HG02943 (cell line): ENCODE measurements around the gene DCAF7.

Experiments
- ATAC-seq: cut with Tn5 transposase; IDR thresholded peaks from one replicate; pipeline ENCODE4 v1.9.1; 2021; ENCODE audit warnings: mild to moderate bottlenecking, low read depth, moderate library complexity; ENCODE audit not compliant: unreplicated experiment

DCAF7 gene

DNA sequence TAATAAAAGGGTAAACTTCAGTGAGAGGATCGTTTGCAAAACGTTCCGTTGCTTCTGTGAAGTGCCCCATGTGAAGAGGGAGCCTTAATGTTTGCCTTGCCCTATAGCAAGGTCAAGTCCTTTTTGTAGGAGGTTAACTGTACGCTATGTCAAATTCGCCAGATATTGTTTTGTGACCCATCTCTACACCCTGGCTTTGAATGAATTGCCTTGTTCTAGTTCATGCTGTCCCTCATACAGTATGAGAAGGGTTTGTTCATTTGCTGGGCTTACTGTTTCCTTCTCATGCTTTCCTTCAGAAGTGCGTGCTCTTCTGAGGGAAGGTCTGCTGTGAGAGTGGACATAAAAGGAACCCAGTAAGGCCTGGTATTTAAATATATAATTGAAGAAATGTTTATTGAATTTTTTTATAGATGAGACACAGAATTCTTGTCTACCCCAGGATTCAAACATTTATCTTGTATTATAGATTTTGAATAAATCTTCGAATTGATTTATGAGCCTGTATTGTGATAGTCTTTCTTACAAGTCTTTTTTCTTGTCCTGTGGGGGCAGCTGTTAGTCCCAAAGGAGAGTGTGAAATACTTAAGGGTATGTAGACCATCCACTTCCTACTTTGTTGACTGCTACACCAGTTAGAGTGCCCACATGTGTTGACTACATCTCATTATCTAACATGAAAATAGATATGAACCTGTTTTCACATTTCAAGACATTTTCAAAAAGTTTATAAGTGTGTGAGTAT, 73.7 kb downstream of the DCAF7 start:
- ATAC-seq: no peak

DNA sequence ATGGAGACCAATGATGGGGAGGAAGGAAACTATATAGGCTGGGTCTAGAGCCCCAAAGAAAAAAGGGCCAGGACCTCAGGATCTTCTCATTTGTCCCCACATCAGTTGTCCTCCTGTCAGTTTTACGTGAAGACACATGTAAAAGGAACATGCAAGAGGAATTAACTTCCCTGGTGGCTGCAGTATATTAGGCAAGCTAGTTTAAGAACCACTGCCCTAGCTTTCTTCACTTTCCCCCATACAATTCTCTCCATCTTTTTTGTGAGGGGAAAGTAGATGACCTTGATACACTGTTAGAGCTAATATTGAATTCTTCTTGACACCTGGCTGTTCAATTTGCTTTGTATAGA, 74.2 kb downstream of the DCAF7 start:
- ATAC-seq: no peak

GRCh38 chr17:63626551-63627180, 76.4 kb downstream of the DCAF7 start:
- ATAC-seq: no peak

DNA sequence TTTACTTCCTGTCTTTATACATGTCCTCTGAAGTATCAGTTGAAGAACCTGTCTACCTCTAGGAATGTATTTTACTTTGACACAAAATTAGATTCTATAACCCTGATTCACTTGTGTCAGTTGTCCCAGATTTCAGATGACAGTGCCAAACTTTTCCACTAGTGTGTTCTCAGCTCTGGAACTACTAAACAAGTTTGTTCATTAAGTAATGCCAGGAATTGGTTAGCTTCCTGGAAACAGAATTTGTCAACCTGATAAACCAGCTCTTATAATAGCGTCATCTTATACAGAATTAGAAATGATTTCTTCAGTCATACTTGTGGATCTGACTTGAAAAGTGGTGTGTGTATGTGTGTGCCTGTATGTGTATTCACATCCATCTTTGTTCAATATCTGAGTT, 79.3 kb downstream of the DCAF7 start:
- ATAC-seq: no peak

- no peak for ATAC-seq
These were observed 80.8 kb downstream of the DCAF7 start for GRCh38 chr17:63631062-63631461.

GRCh38 chr17:63631626-63632025, 81.3 kb downstream of the DCAF7 start:
- no peak for ATAC-seq

DNA sequence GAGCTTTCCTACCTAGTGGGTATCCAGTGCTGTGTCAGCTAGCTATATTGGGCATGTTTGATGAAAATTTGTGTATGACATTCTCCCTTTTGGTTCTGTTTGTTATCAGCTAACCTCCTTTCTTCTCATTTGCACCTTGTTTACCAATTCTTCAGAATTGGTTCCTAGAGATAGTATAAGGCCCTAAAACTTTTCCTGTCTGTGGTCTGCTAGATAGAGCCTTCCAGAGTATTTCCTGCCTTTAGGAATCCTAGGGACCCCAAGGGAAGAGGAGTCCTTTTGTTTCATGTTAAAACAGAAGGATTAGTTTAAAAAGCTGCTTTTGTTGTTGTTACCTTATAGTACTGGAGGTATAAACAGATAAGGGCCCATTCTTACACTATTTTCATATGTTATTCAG, 83.5 kb downstream of the DCAF7 start:
- no peak for ATAC-seq

DNA sequence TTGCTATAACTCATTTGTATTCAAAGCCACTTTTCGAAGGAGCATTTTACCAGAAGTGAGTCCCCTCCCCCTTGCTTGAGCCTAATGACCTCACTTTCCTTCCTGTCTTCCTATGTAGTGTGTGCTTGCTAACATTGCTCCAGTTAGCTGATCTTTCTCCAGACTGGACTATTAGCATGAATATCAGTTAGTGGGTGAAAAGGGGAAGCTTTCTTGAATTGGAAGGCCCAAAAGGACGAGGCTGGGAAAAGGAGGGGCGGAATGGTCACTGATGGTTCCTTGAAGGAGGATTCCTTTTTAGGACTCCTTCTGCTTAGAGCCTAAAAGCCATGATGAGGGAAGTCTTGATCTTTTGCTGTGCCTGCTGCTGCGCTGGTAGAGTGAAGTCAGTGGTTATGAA, 83.9 kb downstream of the DCAF7 start:
- ATAC-seq: no peak

- no peak for ATAC-seq
These were observed 84.5 kb downstream of the DCAF7 start for GRCh38 chr17:63634816-63635215.

DNA sequence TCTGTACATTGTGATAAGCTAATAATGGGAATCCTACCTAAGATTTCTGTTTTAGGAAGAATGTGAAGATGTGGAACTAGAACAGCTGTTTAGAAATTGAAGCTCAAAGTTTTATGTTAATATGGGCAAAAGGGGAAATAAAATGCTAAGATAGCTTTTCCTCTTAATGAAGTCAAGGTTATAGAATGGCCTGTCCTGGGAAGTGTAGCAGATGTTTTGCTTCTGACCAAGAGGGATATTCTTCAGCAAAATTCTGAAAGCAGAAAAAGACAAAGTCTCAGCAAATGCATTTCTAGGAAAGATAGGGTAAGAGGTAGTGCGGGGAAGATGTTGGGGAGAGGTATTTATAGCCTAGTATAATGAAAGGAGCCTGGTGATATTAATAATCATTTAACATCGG, 85.0 kb downstream of the DCAF7 start:
- no peak for ATAC-seq

DNA sequence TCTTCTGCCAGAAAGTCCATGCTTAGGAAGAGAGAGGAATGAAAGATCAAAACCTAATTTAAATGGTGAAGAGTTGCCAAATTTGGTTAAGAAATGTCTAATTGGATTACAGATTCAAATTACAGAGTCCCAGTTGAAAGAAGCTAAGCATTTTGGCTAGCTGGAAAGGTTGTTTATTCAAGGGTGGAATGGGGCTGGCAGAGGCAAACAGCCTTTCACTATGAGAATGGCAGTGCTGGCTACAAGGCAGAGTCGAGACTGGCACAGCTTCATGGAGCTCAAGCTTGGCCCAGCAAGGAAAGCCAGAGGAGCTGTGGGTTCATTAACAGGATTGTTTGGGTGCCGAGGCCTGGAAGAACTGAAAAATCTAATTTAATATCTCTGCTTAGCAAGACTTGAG, 85.5 kb downstream of the DCAF7 start:
- no peak for ATAC-seq

- no peak for ATAC-seq
These were observed 88.8 kb downstream of the DCAF7 start for GRCh38 chr17:63639125-63639524.

DNA sequence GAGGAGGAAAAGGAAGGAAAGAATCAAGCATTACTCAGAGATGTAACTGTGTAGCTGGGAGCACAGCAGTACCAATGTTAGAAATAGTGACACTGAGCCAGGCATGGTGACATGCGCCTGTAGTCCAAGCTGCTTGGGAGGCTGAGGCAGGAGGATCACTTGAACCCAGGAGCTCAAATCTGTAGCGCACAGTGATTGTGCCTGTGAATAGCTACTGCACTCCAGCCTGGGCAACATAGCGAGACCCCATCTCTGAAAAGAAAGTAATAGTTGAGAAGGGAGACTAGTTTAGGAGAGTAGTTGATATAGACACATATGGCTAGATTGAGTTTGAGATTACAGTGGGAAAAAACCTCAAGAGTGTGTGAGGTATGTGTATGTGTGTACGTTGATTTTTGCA, 89.8 kb downstream of the DCAF7 start:
- ATAC-seq: no peak

DNA sequence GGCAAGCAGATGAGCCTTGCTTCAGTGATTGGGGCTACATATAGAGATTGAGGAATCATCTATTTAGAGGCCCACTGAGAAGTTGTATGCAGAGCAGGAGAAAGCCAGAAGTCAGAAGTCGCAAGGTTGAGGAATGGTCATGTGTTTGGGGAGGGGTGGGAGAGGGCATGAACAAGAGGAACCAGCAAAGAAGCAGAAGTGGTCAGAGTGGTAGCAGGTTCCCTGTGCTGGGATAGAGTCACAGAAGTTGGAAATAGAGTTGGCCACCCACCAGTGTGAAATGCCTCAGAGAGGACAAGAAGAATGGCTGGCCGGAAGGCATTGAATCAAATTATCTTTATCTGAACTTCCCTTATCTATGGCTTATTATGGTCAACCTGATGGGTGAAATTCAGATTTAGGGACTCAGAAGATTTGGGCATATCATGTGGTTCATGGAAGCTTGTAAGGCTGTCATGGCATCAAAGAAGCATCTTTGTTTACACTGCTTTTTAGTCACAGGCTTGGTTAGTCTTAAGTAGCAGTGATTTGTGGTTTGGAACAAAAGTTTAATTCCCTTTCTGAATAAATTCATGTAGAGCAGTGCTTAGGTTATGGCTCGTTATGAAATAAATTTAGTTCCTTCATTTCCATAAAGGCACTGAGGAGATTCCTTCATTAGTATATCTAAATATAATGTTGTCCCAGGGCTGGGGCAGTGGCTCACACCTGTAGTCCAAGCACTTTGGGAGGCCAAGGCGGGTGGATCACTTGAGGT, 91.6 kb downstream of the DCAF7 start:
- no peak for ATAC-seq
